Stomach (tissue), 4 donors: ENCODE measurements around the gene AGAP3.

Experiments
- CTCF ChIP-seq, 7 experiments: fragments of 450-650 bp in 4 of 7; fragments of 200-600 bp in 3 of 7; sonication (generic) in 3 of 7; IDR thresholded peaks; one replicate each; pipeline ENCODE4 v1.5.1; 2016 to 2019; ENCODE audit warnings: antibody characterized with exemption in 7 of 7, control low read depth in 2 of 7, mild to moderate bottlenecking in 1 of 7
- EP300 ChIP-seq: sonication (generic); formaldehyde crosslinking; IDR thresholded peaks from one replicate; pipeline ENCODE4 v1.6.1; 2017; ENCODE audit warnings: antibody characterized with exemption
- POLR2AphosphoS5 ChIP-seq, 3 donors: sonication (generic); formaldehyde crosslinking; IDR thresholded peaks; one replicate each; pipeline ENCODE4 v1.6.1; 2016; ENCODE audit warnings: antibody characterized with exemption in 3 of 3

GRCh38 chr7:151056283-151056665, 30.0 kb upstream of the AGAP3 start:
- TF ChIP-seq POLR2AphosphoS5 (IDR thresholded peaks at IDR 0.05), result no peak
- no peak for TF ChIP-seq CTCF (IDR thresholded peaks at IDR 0.05)
- no peak for TF ChIP-seq EP300
